Keratinocyte (primary cell): ENCODE results near the gene ZNF613. TPM values are rescaled to one million over a fixed set of nuclear protein-coding genes. Genes with fewer than 3 reads are reported as not detected.

Experiments
- DNase-seq: peaks from one replicate; pipeline ENCODE4 v3.0.0-alpha.2; 2011; ENCODE audit warnings: low read depth, missing footprints, low spot score
- FAIRE-seq: peaks from 2 replicates; lab custom pipeline; 2011; peaks lifted over from hg19 to GRCh38; lab: Jason Lieb, UNC
- H2AFZ ChIP-seq: 2 replicates; pipeline ENCODE4 v1.6.0; 2012; ENCODE audit warnings: low read length, control low read depth, inconsistent platforms; ENCODE audit not compliant: control insufficient read depth
- H3K27ac ChIP-seq: 2 replicates; pipeline ENCODE4 v1.5.1; 2011; ENCODE audit warnings: low read length; ENCODE audit not compliant: control insufficient read depth, insufficient read depth
- H3K27me3 ChIP-seq: 3 replicates; pipeline ENCODE4 v1.6.0; 2011; ENCODE audit warnings: low read length; ENCODE audit not compliant: control insufficient read depth, insufficient read depth; ENCODE audit errors: extremely low read depth
- H3K36me3 ChIP-seq, 2 experiments: 2 replicates in 1 of 2; 3 replicates in 1 of 2; pipeline ENCODE4 v1.5.1; 2011; ENCODE audit warnings: low read length in 2 of 2, mild to moderate bottlenecking in 1 of 2; ENCODE audit not compliant: control insufficient read depth in 2 of 2, insufficient read depth in 2 of 2; ENCODE audit errors: extremely low read depth in 1 of 2
- H3K4me1 ChIP-seq: 3 replicates; pipeline ENCODE4 v1.5.1; 2011; ENCODE audit warnings: low read length; ENCODE audit not compliant: control insufficient read depth, insufficient read depth; ENCODE audit errors: extremely low read depth
- H3K4me2 ChIP-seq: 3 replicates; pipeline ENCODE4 v1.6.0; 2011; ENCODE audit warnings: low read depth, low read length; ENCODE audit not compliant: control insufficient read depth, insufficient read depth; ENCODE audit errors: extremely low read depth
- H3K4me3 ChIP-seq, 3 experiments: fragments of 200-600 bp in 1 of 3; sonication (generic) in 1 of 3; 2 replicates in 2 of 3; 3 replicates in 1 of 3; pipeline ENCODE4 v1.5.1; 2011 to 2016; ENCODE audit warnings: low read length in 3 of 3, mild to moderate bottlenecking in 3 of 3, control low read depth in 2 of 3, inconsistent platforms in 1 of 3, low read depth in 1 of 3, mixed read lengths in 1 of 3, mixed run types in 1 of 3, moderate library complexity in 1 of 3; ENCODE audit not compliant: control insufficient read depth in 2 of 3, insufficient read depth in 2 of 3; ENCODE audit errors: extremely low read depth in 1 of 3
- H3K79me2 ChIP-seq: 2 replicates; pipeline ENCODE4 v1.6.0; 2012; ENCODE audit warnings: low read length; ENCODE audit not compliant: control insufficient read depth, insufficient read depth
- H3K9ac ChIP-seq: 3 replicates; pipeline ENCODE4 v1.6.0; 2011; ENCODE audit warnings: low read length; ENCODE audit not compliant: control insufficient read depth, insufficient read depth; ENCODE audit errors: extremely low read depth
- H3K9me1 ChIP-seq: 3 replicates; pipeline ENCODE4 v1.6.0; 2011; ENCODE audit warnings: low read length; ENCODE audit not compliant: control insufficient read depth, insufficient read depth; ENCODE audit errors: extremely low read depth
- H3K9me3 ChIP-seq: 2 replicates; pipeline ENCODE4 v1.5.1; 2012; ENCODE audit warnings: low read depth, low read length; ENCODE audit not compliant: control insufficient read depth
- H4K20me1 ChIP-seq: 3 replicates; pipeline ENCODE4 v1.6.0; 2011; ENCODE audit warnings: low read length; ENCODE audit not compliant: control insufficient read depth, insufficient read depth; ENCODE audit errors: extremely low read depth
- CTCF ChIP-seq, 3 experiments: IDR thresholded peaks in 1 of 3; conservative IDR thresholded peaks in 1 of 3; optimal IDR thresholded peaks in 1 of 3; 2 replicates in 2 of 3; 3 replicates in 1 of 3; pipeline versions ENCODE3 to v1.5.1; 2011; ENCODE audit warnings: low read length in 3 of 3, mild to moderate bottlenecking in 3 of 3, moderate library complexity in 2 of 3, control low read depth in 1 of 3, inconsistent platforms in 1 of 3; ENCODE audit not compliant: insufficient read depth in 2 of 3; ENCODE audit errors: extremely low read depth in 1 of 3
- EZH2 ChIP-seq: IDR thresholded peaks from one replicate; pipeline ENCODE4 v1.6.1; 2012; ENCODE audit warnings: inconsistent platforms, mild to moderate bottlenecking, low read length, moderate library complexity
- dilution Hi-C: fragments of 300-500 bp; cut with MboI; formaldehyde crosslinking; loops from one replicate; pipeline ENCODE4 v1.7.0; 2020; ENCODE audit warnings: low sequenced_read_pairs; ENCODE audit not compliant: extremely low pct_ligation_motif_present
- polyA plus RNA-seq, 5 experiments: library from polyadenylated mRNA; depleted of rRNA in 3 of 5; stranded (reverse) in 3 of 5; stranded (forward) in 1 of 5; unstranded in 1 of 5; fragments of >200 nt; gene quantifications; 1 replicate in 1 of 5; 2 replicates in 3 of 5; 3 replicates in 1 of 5; pipeline versions ENCODE4 v1.2.1 to v1.2.3, GENCODE V29; 2011 to 2012; ENCODE audit warnings: missing spikeins in 2 of 5, low read depth in 1 of 5, low replicate concordance in 1 of 5

Gene ZNF613
- polyA plus RNA-seq, 1 donor (not counting 4 experiments of a cell fraction or from before 2014, with no cell fraction given) = 4.9 TPM

GRCh38 chr19:51901860-51902259, 25.4 kb upstream of the ZNF613 start:
- no peaks in the 10 kb centered on the region for H4K20me1 ChIP-seq
- H3K4me3 ChIP-seq = no peak overlapping the region
- peaks cover 4 to 25% of the 10 kb centered on the region in 2 experiments for H3K36me3 ChIP-seq
- H3K27ac ChIP-seq = no peak overlapping the region
- H3K4me1 ChIP-seq = no peaks in the 10 kb centered on the region
- H2AFZ ChIP-seq = no peak overlapping the region
- dilution Hi-C loops = no loop called here
- no peaks in the 10 kb centered on the region for H3K9me1 ChIP-seq
- no peak overlapping the region for H3K4me2 ChIP-seq
- peaks cover 16% of the 10 kb centered on the region for H3K9me3 ChIP-seq
- no peak overlapping the region for H3K9ac ChIP-seq
- no peak for TF ChIP-seq EZH2
- peak in 1 of 3 experiments; percentile 7 for TF ChIP-seq CTCF (optimal IDR thresholded peaks at IDR 0.05 in 1 of 3, IDR thresholded peaks at IDR 0.05 in 1 of 3, conservative IDR thresholded peaks at IDR 0.05 in 1 of 3; ENCODE audit: extremely low read depth in 1 of 3, insufficient read depth in 2 of 3, low read length in 3 of 3)
- H3K79me2 ChIP-seq = peaks cover 47% of the 10 kb centered on the region
- FAIRE-seq = no peak
- no peaks in the 10 kb centered on the region for H3K27me3 ChIP-seq
- no peak for DNase-seq

GRCh38 chr19:51903192-51903591, 24.1 kb upstream of the ZNF613 start:
- TF ChIP-seq CTCF (optimal IDR thresholded peaks at IDR 0.05 in 1 of 3, IDR thresholded peaks at IDR 0.05 in 1 of 3, conservative IDR thresholded peaks at IDR 0.05 in 1 of 3; ENCODE audit: extremely low read depth in 1 of 3, insufficient read depth in 2 of 3, low read length in 3 of 3) = no peak
- TF ChIP-seq EZH2 = no peak
- Histone ChIP-seq H4K20me1 (no peaks in the 10 kb centered on the region), H3K27me3 (no peaks in the 10 kb centered on the region), H3K9me3 (peaks cover 15% of the 10 kb centered on the region), H3K79me2 (peaks cover 45% of the 10 kb centered on the region), H3K4me3 (peak overlapping the region in 1 of 3 experiments; percentile 84), H3K36me3 (peaks cover 4 to 16% of the 10 kb centered on the region in 2 experiments), H3K9me1 (no peaks in the 10 kb centered on the region), H3K27ac (no peak overlapping the region), H3K4me2 (peak overlapping the region; percentile 93), H3K4me1 (no peaks in the 10 kb centered on the region), H3K9ac (no peak overlapping the region), H2AFZ (no peak overlapping the region)
- DNase-seq (no peak), FAIRE-seq (no peak)
- dilution Hi-C loops = no loop called here
